Transverse colon (tissue), 4 donors: ENCODE results near the gene MPP2. TPM values are rescaled to one million over a fixed set of nuclear protein-coding genes. Genes with fewer than 3 reads are reported as not detected.
A peak's percentile ranks its signal among the peaks of the same experiment; 100 is the strongest.

Source experiments
- DNase-seq: peaks from one replicate; pipeline ENCODE4 v3.0.0-alpha.2; 2019
- H3K27ac ChIP-seq, 4 donors: fragments of 200-600 bp; sonication (generic); 2 replicates each; pipeline ENCODE4 v1.5.1; 2016 to 2018; ENCODE audit warnings: inconsistent platforms in 4 of 4
- H3K27me3 ChIP-seq: fragments of 200-600 bp; sonication (generic); 2 replicates; pipeline ENCODE4 v1.5.1; 2017; ENCODE audit warnings: inconsistent platforms
- H3K36me3 ChIP-seq, 4 donors: fragments of 200-600 bp; sonication (generic); 2 replicates each; pipeline ENCODE4 v1.5.1; 2017 to 2019; ENCODE audit warnings: inconsistent platforms in 4 of 4
- H3K4me1 ChIP-seq, 4 donors: fragments of 200-600 bp; sonication (generic); 2 replicates each; pipeline ENCODE4 v1.5.1; 2017 to 2020; ENCODE audit warnings: inconsistent platforms in 4 of 4
- H3K4me3 ChIP-seq, 4 donors: fragments of 200-600 bp; sonication (generic); 1 replicate in 1 of 4; 2 replicates in 3 of 4; pipeline versions ENCODE4 v1.5.1 to v1.6.1; 2017 to 2019; ENCODE audit warnings: inconsistent platforms in 4 of 4
- H3K9me3 ChIP-seq, 2 donors: fragments of 200-600 bp; sonication (generic); 2 replicates each; pipeline ENCODE4 v1.5.1; 2017 to 2019; ENCODE audit warnings: inconsistent platforms in 2 of 2
- EP300 ChIP-seq: sonication (generic); formaldehyde crosslinking; IDR thresholded peaks from one replicate; pipeline ENCODE4 v1.6.1; 2017; ENCODE audit warnings: antibody characterized with exemption, low read depth
- POLR2A ChIP-seq: fragments of 450-650 bp; IDR thresholded peaks from one replicate; pipeline ENCODE4 v1.6.1; 2016; ENCODE audit warnings: antibody characterized with exemption, mild to moderate bottlenecking, moderate library complexity
- POLR2AphosphoS5 ChIP-seq, 3 donors: sonication (generic); formaldehyde crosslinking; IDR thresholded peaks; one replicate each; pipeline ENCODE4 v1.6.1; 2016; ENCODE audit warnings: antibody characterized with exemption in 3 of 3
- WGBS, 2 donors: methylation state at CpG; one replicate each; pipeline ENCODE4 v1.1.5; 2018; ENCODE audit warnings: low coverage in 1 of 2; 5-methylcytosine and 5-hydroxymethylcytosine counted together
- in situ Hi-C, 4 donors: fragments of 200-750 bp; cut with MboI; loops; one replicate each; pipeline versions ENCODE4 v1.15.0 to v1.15.1; 2017; ENCODE audit warnings: low sequenced_read_pairs in 3 of 4, low pct_ligation_motif_present in 1 of 4, low pct_unique_long_range_greater_than_20kb in 1 of 4
- intact Hi-C: fragments of 100-400 bp; cut with DNase I; formaldehyde crosslinking; loops from one replicate; pipeline ENCODE4 v1.15.1; 2023; ENCODE audit warnings: low total_unique reads
- total RNA-seq, 4 donors: library from RNA; depleted of rRNA; stranded (reverse); fragments of >200 nt; gene quantifications; one replicate each; pipeline ENCODE4 v1.1.0, GENCODE V29; 2016
- TF ChIP-seq, protein P1 (sequence below), 5 experiments: fragments of 200-600 bp in 3 of 5; fragments of 450-650 bp in 2 of 5; sonication (generic) in 3 of 5; IDR thresholded peaks; 1 replicate in 2 of 5; 2 replicates in 3 of 5; pipeline ENCODE4 v1.5.1; 2016 to 2017; ENCODE audit warnings: antibody characterized with exemption in 5 of 5, inconsistent platforms in 3 of 5, mild to moderate bottlenecking in 2 of 5, moderate library complexity in 1 of 5

Gene MPP2
- total RNA-seq, 4 donors from 2014 or later = 3.4 to 4.9 (median 4.2) TPM

DNA sequence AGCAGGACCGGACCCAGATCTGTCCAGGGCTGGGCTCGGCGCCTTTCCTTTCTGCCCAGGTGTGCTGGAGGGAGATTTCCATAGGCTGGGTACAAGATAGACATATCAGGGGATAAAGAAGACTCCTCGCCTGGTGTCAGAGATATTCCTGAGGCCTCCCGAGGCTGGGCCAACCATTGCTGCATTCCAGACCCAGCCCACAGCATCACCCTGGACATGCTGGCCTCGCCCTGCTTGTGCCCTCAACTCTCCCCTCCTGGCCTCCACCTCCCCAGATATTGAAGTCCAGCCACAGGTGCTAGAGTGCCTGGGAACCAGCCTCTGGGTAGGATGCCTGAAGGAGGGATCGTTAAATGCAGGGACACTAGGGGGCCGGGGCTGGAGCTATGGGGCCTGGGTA lies 58.2 kb downstream of the MPP2 start:
- H3K36me3 ChIP-seq = no peaks in the 10 kb centered on the region
- no peak for DNase-seq
- TF ChIP-seq, protein P1, sequence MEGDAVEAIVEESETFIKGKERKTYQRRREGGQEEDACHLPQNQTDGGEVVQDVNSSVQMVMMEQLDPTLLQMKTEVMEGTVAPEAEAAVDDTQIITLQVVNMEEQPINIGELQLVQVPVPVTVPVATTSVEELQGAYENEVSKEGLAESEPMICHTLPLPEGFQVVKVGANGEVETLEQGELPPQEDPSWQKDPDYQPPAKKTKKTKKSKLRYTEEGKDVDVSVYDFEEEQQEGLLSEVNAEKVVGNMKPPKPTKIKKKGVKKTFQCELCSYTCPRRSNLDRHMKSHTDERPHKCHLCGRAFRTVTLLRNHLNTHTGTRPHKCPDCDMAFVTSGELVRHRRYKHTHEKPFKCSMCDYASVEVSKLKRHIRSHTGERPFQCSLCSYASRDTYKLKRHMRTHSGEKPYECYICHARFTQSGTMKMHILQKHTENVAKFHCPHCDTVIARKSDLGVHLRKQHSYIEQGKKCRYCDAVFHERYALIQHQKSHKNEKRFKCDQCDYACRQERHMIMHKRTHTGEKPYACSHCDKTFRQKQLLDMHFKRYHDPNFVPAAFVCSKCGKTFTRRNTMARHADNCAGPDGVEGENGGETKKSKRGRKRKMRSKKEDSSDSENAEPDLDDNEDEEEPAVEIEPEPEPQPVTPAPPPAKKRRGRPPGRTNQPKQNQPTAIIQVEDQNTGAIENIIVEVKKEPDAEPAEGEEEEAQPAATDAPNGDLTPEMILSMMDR (IDR thresholded peaks at IDR 0.05) = no peak
- TF ChIP-seq POLR2A (no peak), POLR2AphosphoS5 (IDR thresholded peaks at IDR 0.05) (no peak), EP300 (no peak)
- intact Hi-C loops (loop anchor here (10.0 kb wide), 1 partner anchor 154 kb away; no protein-coding TSS in a partner anchor), in situ Hi-C loops (no loop called here)
- 80 to 85% methylated on average over 2 to 6 of the region's 8 CpGs for WGBS, 2 donors
- H3K4me1 ChIP-seq = peaks cover 0 to 7% (median 0%) of the 10 kb centered on the region in 4 donors
- H3K9me3 ChIP-seq = no peaks in the 10 kb centered on the region
- H3K27ac ChIP-seq = no peak overlapping the region
- H3K4me3 ChIP-seq = no peak overlapping the region
- H3K27me3 ChIP-seq = peaks cover 6% of the 10 kb centered on the region

DNA sequence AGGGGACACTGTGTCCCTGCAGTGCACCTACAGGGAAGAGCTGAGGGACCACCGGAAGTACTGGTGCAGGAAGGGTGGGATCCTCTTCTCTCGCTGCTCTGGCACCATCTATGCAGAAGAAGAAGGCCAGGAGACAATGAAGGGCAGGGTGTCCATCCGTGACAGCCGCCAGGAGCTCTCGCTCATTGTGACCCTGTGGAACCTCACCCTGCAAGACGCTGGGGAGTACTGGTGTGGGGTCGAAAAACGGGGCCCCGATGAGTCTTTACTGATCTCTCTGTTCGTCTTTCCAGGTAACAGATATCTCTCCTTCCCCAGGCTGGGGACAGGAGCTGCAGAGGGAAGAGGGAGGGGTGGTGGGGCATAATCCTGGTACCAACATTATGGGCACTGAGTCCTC lies 58.7 kb downstream of the MPP2 start:
- no peak overlapping the region for H3K4me3 ChIP-seq
- no peaks in the 10 kb centered on the region for H3K9me3 ChIP-seq
- TF ChIP-seq POLR2AphosphoS5 (IDR thresholded peaks at IDR 0.05) (no peak), POLR2A (no peak), EP300 (no peak)
- TF ChIP-seq, protein P1 (IDR thresholded peaks at IDR 0.05) = no peak
- in situ Hi-C loops = no loop called here
- 79 to 82% methylated on average over 5 to 10 of the region's 10 CpGs for WGBS, 2 donors
- intact Hi-C loops = loop anchor here (10.0 kb wide), 1 partner anchor 154 kb away; no protein-coding TSS in a partner anchor
- H3K27ac ChIP-seq = no peak overlapping the region
- no peak for DNase-seq
- no peaks in the 10 kb centered on the region for H3K36me3 ChIP-seq
- H3K4me1 ChIP-seq = peaks cover 0 to 7% (median 0%) of the 10 kb centered on the region in 4 donors
- H3K27me3 ChIP-seq = peaks cover 6% of the 10 kb centered on the region

DNA sequence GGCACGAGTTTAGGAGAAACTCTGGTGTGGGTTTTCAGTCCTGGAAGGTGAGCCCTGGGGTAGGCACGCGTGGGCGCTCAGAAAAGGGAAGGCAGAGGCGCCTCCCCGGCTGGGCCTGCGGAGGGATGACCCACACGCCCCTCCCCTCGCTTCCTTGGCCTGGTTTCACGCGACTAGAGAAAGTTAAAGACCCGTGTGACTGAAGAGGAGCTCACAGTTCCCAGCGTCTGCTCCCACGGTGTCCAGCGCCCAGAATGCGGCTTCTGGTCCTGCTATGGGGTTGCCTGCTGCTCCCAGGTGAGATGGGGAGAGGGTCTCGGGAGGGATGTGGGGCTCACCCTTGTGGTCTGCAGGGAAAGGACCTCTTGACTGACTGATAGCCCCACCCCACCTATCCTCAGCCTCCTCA lies 60.4 kb downstream of the MPP2 start, which contains the start of gene CD300LG:
CD300LG (plus strand) TSS at position 214 of the 409 bp plus-strand sequence; CDS start at position 255, 41 bp downstream.
- in situ Hi-C loops (no loop called here), intact Hi-C loops (loop anchor here (10.0 kb wide), 1 partner anchor 152 kb away; no protein-coding TSS in a partner anchor)
- H3K9me3 ChIP-seq = no peaks in the 10 kb centered on the region
- H3K36me3 ChIP-seq = no peaks in the 10 kb centered on the region
- peaks cover 0 to 7% (median 0%) of the 10 kb centered on the region in 4 donors for H3K4me1 ChIP-seq
- no peak within 1 kb of the TSS for H3K27ac ChIP-seq
- WGBS, 2 donors = 31% methylated on average over 17 of the region's 17 CpGs; no CpG with 5 or more reads in 1 of the 2 donors
- H3K4me3 ChIP-seq = no peak within 1 kb of the TSS
- TF ChIP-seq, protein P1 (IDR thresholded peaks at IDR 0.05) = no peak
- TF ChIP-seq POLR2A (no peak), POLR2AphosphoS5 (IDR thresholded peaks at IDR 0.05) (no peak), EP300 (no peak)
- H3K27me3 ChIP-seq = peaks cover 6% of the 10 kb centered on the region
- no peak for DNase-seq

DNA sequence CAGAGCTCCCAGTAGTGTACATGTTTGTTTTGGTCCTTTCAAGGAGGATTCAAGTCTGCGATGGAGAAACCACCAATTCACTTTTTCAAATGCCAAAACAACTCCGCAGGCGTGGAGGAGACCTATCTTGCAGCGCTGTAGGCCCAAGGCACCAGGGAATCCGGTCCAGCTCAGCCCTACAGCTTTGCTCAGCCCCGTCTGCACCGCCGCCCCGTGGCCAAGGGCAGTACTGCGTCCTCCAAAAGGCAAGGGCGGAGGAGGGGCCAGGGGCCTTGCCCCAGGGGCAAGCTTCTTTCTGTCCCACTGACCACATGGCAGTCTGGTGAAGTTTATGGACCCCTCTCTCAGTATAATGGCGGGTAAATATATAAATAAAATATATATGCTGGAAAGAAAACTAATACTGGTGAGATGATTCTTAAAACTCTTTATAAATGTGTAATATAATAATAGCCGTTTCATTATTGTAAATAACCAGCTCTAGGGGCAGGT lies 61.1 kb downstream of the MPP2 start:
- Histone ChIP-seq H3K4me3 (no peak overlapping the region), H3K27ac (no peak overlapping the region), H3K4me1 (peaks cover 0 to 7% (median 0%) of the 10 kb centered on the region in 4 donors), H3K9me3 (no peaks in the 10 kb centered on the region), H3K36me3 (no peaks in the 10 kb centered on the region), H3K27me3 (peaks cover 6% of the 10 kb centered on the region)
- in situ Hi-C loops (no loop called here), intact Hi-C loops (loop anchor here (10.0 kb wide), 1 partner anchor 151 kb away; no protein-coding TSS in a partner anchor)
- WGBS, 2 donors = 5 to 9% methylated on average over 9 to 13 of the region's 13 CpGs
- DNase-seq = peak; percentile 87
- TF ChIP-seq, protein P1 (IDR thresholded peaks at IDR 0.05) = peak; percentile 95 to 99 (median 98)
- no peak for TF ChIP-seq EP300
